GM18507 (cell line): ENCODE data around the gene IFT20.
"Not testable (repeated sequence)": the region's sequence is repeated elsewhere in the genome, so short reads cannot be mapped to it uniquely, and the experiment has no call there.

Source experiments
- DNase-seq: peaks from one replicate; pipeline ENCODE4 v3.0.0; 2011; ENCODE audit warnings: low read depth; ENCODE audit not compliant: insufficient read length; ENCODE audit errors: extremely low spot score
- FAIRE-seq: peaks from 2 replicates; lab custom pipeline; 2011; peaks lifted over from hg19 to GRCh38; lab: Jason Lieb, UNC

The IFT20 gene

GRCh38 chr17:28318759-28319597, 16.3 kb downstream of the IFT20 start, which contains the start of gene TMEM97:
Gene TMEM97 (plus strand): TSS chr17:28319200. CDS start chr17:28319240, 40 bp downstream.
- DNase-seq (peak; percentile 96), FAIRE-seq (peak; percentile 95)

GRCh38 chr17:28317966-28318758, 17.1 kb downstream of the IFT20 start:
- no peak for FAIRE-seq
- DNase-seq: no peak

DNA sequence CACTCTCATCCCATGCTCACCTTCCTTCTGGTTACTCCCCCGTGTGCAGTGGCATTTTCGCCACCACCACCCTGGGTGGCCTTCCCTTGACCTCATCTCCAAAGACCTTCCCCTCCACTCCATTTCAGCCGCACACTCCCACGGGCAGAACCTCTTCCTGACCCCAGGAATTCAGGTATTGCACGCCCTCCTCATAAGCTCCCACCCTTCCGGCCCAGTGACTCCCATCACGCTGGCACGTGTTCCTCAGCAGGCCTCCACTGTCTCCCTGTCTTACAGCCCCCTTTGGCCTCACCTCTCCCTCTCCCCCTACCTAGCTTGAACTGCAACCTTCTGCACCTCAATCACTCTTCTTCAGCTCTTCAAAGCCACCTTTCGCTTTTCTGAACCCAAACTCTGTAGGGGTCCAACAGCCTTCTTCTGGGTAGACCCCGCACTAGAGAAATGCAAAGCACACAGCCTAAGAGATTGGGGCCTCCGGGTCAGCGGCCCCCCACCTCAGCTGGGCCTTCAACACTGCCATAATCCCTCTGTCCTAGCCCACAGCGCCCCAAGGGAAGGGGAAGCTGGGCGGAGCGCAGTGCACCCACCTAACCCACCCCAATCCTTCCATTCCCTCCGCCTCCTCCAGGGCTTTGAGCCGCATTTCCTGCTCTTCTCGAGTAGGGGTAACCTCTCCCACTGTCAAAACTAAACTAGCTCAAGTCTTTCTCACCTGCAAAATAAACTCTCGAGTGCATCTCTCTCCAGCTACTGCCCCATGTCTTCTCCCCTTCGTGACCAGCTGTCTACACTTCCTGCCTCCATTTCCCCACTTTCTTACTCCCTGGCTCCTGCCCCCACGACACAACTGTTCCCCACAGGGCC, 17.9 kb downstream of the IFT20 start:
- no peak for FAIRE-seq
- DNase-seq: no peak

DNA sequence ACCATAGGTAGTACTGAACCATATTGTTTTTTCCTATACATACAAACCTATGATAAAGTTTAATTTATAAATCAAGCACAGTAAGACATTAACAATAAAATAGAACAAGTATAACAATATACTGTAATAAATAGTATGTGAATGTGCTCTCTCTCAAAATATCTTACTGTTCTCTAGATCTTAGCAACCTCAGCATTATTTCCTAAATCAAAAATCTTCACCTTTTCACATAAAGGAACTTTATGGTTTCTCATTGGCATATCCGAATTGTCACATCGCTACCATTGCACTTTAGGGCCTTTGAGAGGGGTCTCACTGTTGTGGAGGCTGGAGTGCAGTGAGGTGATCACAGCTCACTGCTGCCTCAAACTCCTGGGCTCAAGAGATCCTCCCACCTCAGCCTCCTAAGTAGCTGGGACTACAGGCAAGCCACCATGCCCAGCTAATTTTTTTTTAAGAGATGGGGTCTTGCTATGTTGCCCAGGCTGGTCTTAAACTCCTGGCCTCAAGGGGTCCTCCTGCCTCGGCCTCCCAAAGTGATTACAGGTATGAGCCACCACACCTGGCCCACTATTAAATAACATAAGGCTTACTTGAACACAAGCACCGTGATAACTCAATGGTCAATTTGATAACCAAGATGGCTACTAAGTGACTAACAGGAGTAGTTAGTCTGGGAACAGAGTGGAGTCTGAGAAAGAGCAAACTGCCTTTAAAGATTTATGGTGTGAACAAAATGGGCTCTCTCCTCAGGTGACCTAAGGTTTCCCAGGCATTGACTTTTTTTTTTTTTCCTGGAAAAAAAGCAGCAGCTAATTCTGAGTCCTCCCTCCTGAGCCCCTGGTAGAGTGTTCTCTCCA, 19.2 kb downstream of the IFT20 start:
- FAIRE-seq: no peak
- DNase-seq: no peak

DNA sequence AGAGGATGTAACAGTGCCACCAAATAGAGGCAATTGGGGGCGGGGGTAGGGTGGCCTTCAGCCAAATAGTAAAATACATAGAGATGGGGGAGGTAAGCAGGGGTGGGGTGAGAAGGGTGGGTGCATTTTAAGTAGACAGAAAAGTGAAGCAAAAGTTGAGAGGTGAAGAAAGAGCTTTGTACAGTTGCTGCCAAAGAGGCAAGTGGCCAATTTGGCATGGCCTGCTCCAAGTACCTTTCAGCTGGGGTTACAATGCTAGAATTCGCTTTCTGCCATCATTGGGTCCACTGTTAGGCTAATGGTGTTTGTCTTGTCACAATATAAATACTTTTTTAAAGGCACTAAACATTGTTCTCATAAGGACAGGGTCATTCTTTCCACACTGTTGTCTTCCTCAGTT, 21.4 kb downstream of the IFT20 start:
- no peak for FAIRE-seq
- DNase-seq: no peak

GRCh38 chr17:28306954-28307401, 28.3 kb downstream of the IFT20 start:
- DNase-seq (no peak), FAIRE-seq (no peak)

DNA sequence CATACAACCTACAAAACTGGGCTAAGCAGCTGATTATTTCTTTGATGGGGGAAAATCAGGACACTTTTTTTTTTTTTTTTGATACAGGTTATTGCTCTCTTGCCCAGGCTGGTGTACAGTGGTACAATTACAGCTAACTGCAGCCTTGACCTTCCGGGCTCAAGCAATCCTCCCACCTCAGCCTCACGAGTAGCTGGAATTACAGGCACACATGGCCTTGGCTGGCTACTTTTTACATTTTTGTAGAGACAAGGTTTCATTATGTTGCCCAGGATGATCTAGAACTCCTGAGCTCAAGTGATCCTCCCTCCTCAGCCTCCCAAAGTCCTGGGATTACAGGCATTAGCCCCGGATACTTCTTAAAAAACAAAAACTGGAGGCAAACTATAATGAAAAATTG, 36.8 kb downstream of the IFT20 start:
- DNase-seq (no peak), FAIRE-seq (no peak)

DNA sequence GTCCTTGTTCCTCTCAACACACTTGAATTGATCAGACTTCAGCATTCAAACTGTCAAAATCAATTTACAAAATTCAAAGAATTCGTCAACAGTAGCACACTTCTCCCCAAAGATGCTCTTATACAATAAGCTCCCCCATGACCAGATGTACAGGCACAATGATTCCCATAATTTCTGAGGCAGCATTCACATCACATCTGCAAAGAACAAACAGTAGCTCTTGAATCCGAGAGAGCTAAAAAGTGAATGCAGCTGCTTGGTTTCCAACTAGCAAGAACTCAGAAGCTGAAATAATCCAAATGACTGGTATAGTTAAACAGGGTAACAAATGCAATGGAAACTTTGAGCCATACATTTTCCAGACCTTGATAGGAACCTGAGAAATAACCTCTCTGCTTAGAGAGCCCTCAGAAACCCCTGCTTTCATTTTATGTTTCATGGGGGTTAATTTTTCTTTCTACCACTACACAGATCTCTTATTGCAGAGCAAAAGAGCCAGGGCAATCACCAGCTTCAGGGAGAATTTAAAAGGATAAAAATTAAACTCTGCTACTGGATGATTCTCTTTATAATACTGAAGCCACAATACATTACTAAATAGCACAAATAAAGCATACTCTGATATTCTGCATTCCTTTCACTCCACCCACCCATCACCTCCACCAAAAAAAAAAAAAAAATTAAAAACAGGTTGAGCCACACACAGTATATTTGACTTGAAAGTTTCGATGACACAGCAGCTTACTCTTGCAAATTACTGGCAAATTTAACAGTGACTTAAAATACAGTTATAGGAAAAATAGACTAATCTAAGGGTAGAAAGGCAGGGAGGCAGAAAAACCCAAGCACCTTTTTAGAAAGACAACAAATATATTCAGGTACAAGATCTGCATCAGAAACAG, 39.3 kb downstream of the IFT20 start:
- FAIRE-seq: peak; percentile 46
- no peak for DNase-seq

- DNase-seq (no peak), FAIRE-seq (no peak)
These were observed 41.3 kb downstream of the IFT20 start for GRCh38 chr17:28293994-28294393.

- FAIRE-seq, DNase-seq: not testable (repeated sequence)
These were observed 42.4 kb downstream of the IFT20 start for GRCh38 chr17:28292878-28293277.

DNA sequence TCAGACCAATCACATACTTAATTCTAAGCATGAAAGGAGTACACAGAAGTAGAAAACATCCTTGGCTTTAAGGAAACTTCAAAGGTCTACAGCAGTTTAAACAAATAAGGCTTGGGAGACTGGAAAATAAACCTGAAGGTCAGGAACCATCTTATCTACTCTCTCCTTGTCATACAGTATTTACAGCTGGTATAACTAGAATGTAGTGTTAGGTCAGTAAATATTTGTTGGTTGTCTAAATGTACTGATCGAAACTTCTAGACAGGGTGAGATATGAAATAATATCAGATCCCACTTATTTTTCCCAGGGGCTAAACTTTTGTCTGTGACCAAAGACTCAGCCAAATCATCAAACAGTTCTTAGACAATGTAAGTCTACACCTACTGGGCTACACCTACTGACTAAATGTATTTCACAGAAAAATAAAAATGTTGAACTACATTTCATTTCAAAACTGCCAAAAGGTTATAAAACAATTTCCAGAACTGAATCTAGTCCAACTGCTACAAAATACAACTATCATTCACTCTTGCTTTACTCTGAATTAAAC, 43.4 kb downstream of the IFT20 start:
- no peak for DNase-seq
- no peak for FAIRE-seq

DNA sequence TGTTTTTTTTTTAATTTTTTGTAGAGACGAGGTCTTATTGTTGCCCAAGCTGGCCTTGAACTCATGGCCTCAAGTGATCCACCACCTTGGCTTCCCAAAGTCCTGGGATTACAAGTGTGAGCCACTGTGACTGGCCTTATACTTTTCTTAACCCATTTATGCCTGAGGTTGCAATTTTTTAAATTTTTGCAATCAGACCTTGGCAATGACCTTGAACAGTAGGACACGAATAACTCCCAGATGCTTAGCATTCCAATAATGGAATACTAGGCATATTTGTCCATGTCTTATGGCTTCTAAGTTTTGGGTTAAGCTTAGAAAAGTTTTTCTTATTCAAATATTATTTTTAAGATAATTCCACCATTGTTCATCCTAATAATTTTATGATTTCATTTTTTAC, 44.6 kb downstream of the IFT20 start:
- DNase-seq (no peak), FAIRE-seq (no peak)

GRCh38 chr17:28285965-28286364, 49.3 kb downstream of the IFT20 start:
- FAIRE-seq (no peak), DNase-seq (no peak)

DNA sequence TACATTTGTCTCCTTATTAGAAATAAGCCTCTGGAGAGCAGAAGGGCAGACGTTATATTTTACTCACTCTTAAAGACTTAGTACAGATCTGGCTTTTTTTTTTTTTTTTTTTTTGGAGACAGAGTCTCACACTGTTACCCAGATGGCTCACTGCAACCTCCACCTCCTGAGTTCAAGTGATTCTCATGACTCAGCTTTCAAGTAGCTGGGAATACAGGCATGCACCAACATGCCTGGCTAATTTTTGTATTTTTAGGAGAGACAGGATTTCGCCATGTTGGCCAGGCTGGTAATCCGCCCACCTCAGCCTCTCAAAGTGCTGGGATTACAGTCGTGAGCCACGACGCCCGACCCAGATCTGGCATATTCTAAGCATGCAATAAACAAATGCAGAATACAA, 52.7 kb downstream of the IFT20 start:
- no peak for FAIRE-seq

DNA sequence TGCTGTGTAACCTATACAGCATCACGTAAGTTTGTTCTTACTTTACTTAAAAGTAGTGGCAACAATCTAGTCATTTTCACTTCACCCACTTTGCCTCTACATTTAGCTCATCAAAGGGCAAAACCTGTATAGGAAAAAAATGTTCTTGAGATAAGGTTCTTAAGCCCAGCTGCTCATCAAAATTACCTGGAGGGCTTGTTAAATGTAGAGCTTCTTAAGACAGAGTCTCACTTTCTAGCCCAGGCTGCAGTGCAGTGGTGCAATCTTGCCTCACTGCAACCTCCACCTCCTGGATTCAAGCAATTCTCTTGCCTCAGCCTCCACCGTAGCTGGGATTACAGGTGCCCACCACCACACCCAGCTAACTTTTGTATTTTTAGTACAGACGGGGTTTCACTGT, 54.4 kb downstream of the IFT20 start:
- DNase-seq (no peak), FAIRE-seq (no peak)

More for the DNA sequence above, 52.7 kb downstream of the IFT20 start:
- no peak for DNase-seq

- peak; percentile 18 for FAIRE-seq
- no peak for DNase-seq
These were observed 55.9 kb downstream of the IFT20 start for GRCh38 chr17:28279411-28279810.
